Nephron progenitor cell (in vitro differentiated cells): ENCODE results near the gene VSTM5.
A peak's percentile ranks its signal among the peaks of the same experiment; 100 is the strongest.
"Not testable (repeated sequence)": the region's sequence is repeated elsewhere in the genome, so short reads cannot be mapped to it uniquely, and the experiment has no call there.

Experiments
- DNase-seq: peaks from one replicate; pipeline ENCODE4 v3.0.0; 2021
- H3K27ac Mint-ChIP-seq: 2 replicates; pipeline ENCODE4 v1.8.0; 2021; ENCODE audit warnings: mild to moderate bottlenecking, moderate library complexity, mixed read lengths
- H3K27me3 Mint-ChIP-seq: 2 replicates; pipeline ENCODE4 v1.8.0; 2021; ENCODE audit warnings: mild to moderate bottlenecking, low read depth, mixed read lengths; ENCODE audit not compliant: poor library complexity
- H3K36me3 Mint-ChIP-seq: 2 replicates; pipeline ENCODE4 v1.8.0; 2021; ENCODE audit warnings: low read depth, mixed read lengths
- H3K4me1 Mint-ChIP-seq: 2 replicates; pipeline ENCODE4 v1.8.0; 2021; ENCODE audit warnings: mixed read lengths
- H3K4me3 Mint-ChIP-seq: 2 replicates; pipeline ENCODE4 v1.8.0; 2021; ENCODE audit warnings: mild to moderate bottlenecking, moderate library complexity, mixed read lengths
- H3K9me3 Mint-ChIP-seq: 2 replicates; pipeline ENCODE4 v1.8.0; 2021; ENCODE audit warnings: mild to moderate bottlenecking, moderate library complexity, mixed read lengths
- CTCF ChIP-seq: fragments of 200-600 bp; sonication (generic); IDR thresholded peaks from 2 replicates; pipeline ENCODE4 v1.5.0; 2021; ENCODE audit warnings: antibody characterized with exemption

Gene VSTM5

DNA sequence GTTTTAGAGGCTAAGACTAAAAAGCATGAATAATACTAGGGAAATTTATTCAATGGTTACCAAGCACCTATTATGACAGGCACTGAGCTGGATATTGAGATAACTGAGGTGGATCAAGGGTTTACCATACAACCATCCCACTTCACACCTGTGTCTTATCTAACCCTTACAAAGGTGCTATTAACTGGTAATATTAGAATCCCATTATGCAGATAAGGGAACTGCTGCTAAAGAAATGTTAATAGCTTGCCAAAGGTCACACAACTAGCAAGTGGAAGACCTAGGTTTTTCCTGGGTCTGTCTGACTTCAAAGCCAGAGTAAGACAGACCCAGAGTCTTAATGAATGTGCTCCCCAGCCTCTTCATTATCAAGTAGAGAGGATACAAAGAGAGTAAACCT lies 21.1 kb upstream of the VSTM5 start:
- Mint-ChIP-seq H3K4me3 (no peak overlapping the region), H3K27me3 (no peaks in the 10 kb centered on the region), H3K4me1 (no peaks in the 10 kb centered on the region), H3K27ac (no peak overlapping the region), H3K36me3 (no peaks in the 10 kb centered on the region), H3K9me3 (peaks cover 7% of the 10 kb centered on the region)
- no peak for TF ChIP-seq CTCF
- no peak for DNase-seq

GRCh38 chr11:93870616-93871015 lies 20.2 kb upstream of the VSTM5 start:
- peaks cover 7% of the 10 kb centered on the region for H3K9me3 Mint-ChIP-seq
- H3K27me3 Mint-ChIP-seq: no peaks in the 10 kb centered on the region
- no peak for TF ChIP-seq CTCF
- H3K4me3 Mint-ChIP-seq: no peak overlapping the region
- H3K27ac Mint-ChIP-seq: no peak overlapping the region
- H3K36me3 Mint-ChIP-seq: no peaks in the 10 kb centered on the region
- DNase-seq: no peak
- no peaks in the 10 kb centered on the region for H3K4me1 Mint-ChIP-seq

- Mint-ChIP-seq H3K4me3 (no peak overlapping the region), H3K27ac (no peak overlapping the region), H3K9me3 (peaks cover 7% of the 10 kb centered on the region), H3K36me3 (no peaks in the 10 kb centered on the region), H3K27me3 (no peaks in the 10 kb centered on the region), H3K4me1 (no peaks in the 10 kb centered on the region)
- no peak for TF ChIP-seq CTCF
- DNase-seq: no peak
Observed at GRCh38 chr11:93869830-93870229, 19.4 kb upstream of the VSTM5 start.

- H3K4me3 Mint-ChIP-seq, H3K4me1 Mint-ChIP-seq, H3K27ac Mint-ChIP-seq, H3K36me3 Mint-ChIP-seq, H3K27me3 Mint-ChIP-seq, H3K9me3 Mint-ChIP-seq, DNase-seq: not testable (repeated sequence)
- TF ChIP-seq CTCF: peak; percentile 5
Observed at GRCh38 chr11:93868404-93868803, 18.0 kb upstream of the VSTM5 start.

DNA sequence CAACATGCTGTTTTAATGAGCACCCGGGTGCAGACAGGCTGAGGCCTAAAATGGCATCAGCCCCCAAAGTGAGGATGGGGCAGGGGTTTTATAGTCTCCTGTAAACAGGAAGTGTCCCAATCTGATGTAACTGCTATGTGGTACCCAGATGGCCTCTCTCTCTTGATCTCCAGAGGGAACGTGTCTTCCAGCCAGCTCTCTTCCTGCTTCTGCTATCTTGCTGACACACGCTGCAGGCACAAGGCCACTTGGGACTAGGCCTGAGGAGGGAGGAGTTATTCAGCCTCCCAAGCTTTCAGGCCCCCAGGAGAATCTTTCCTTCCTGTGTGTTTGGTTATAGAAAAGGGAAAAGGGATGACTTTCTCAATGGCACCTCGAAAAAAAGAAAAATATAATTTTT lies 11.4 kb upstream of the VSTM5 start:
- TF ChIP-seq CTCF: no peak
- Mint-ChIP-seq H3K9me3 (no peaks in the 10 kb centered on the region), H3K27ac (no peak overlapping the region), H3K27me3 (peaks cover 2% of the 10 kb centered on the region), H3K4me1 (peaks cover 32% of the 10 kb centered on the region), H3K4me3 (no peak overlapping the region), H3K36me3 (no peaks in the 10 kb centered on the region)
- no peak for DNase-seq

GRCh38 chr11:93858121-93858775 lies 7.8 kb upstream of the VSTM5 start:
- no peak for DNase-seq
- no peaks in the 10 kb centered on the region for H3K36me3 Mint-ChIP-seq
- TF ChIP-seq CTCF: no peak
- no peaks in the 10 kb centered on the region for H3K9me3 Mint-ChIP-seq
- H3K27me3 Mint-ChIP-seq: peaks cover 3% of the 10 kb centered on the region
- H3K4me3 Mint-ChIP-seq: no peak overlapping the region
- H3K4me1 Mint-ChIP-seq: peaks cover 36% of the 10 kb centered on the region
- H3K27ac Mint-ChIP-seq: no peak overlapping the region
